Smooth muscle cell (in vitro differentiated cells): ENCODE results near the gene LIPI. TPM values are rescaled to one million over a fixed set of nuclear protein-coding genes. Genes with fewer than 3 reads are reported as not detected.

ENCODE experiments used
- DNase-seq: peaks from one replicate; lab custom pipeline; 2025; ENCODE audit not compliant: unreplicated experiment; lab: John Stamatoyannopoulos, UW
- H2AFZ ChIP-seq: fragments of 200-600 bp; sonication (generic); 2 replicates; pipeline ENCODE4 v1.6.0; 2016; ENCODE audit warnings: antibody characterized with exemption, low read depth, mild to moderate bottlenecking
- H3F3A ChIP-seq: fragments of 200-600 bp; sonication (generic); 2 replicates; pipeline ENCODE4 v1.6.0; 2017; ENCODE audit warnings: antibody characterized with exemption, low read depth
- H3K27ac ChIP-seq: fragments of 200-600 bp; sonication (generic); 2 replicates; pipeline ENCODE4 v1.5.1; 2016; ENCODE audit warnings: low read depth, mild to moderate bottlenecking
- H3K27me3 ChIP-seq: fragments of 200-600 bp; sonication (generic); 2 replicates; pipeline ENCODE4 v1.6.1; 2016; ENCODE audit warnings: low read depth, mild to moderate bottlenecking
- H3K36me3 ChIP-seq: fragments of 200-600 bp; sonication (generic); 2 replicates; pipeline ENCODE4 v1.5.1; 2016; ENCODE audit warnings: low read depth
- H3K4me1 ChIP-seq: fragments of 200-600 bp; sonication (generic); 2 replicates; pipeline ENCODE4 v1.5.1; 2016; ENCODE audit warnings: low read depth
- H3K4me2 ChIP-seq: fragments of 200-600 bp; sonication (generic); 2 replicates; pipeline ENCODE4 v1.6.0; 2016; ENCODE audit warnings: mild to moderate bottlenecking
- H3K4me3 ChIP-seq: fragments of 200-600 bp; sonication (generic); 2 replicates; pipeline ENCODE4 v1.5.1; 2016; ENCODE audit warnings: mild to moderate bottlenecking
- H3K79me2 ChIP-seq: fragments of 200-600 bp; sonication (generic); 2 replicates; pipeline ENCODE4 v1.6.0; 2016; ENCODE audit warnings: low read depth, mild to moderate bottlenecking
- H3K9ac ChIP-seq: fragments of 200-600 bp; sonication (generic); 2 replicates; pipeline ENCODE4 v1.6.0; 2016; ENCODE audit warnings: low read depth
- H3K9me3 ChIP-seq: fragments of 200-600 bp; sonication (generic); replicated peaks from 2 replicates; pipeline ENCODE4 v1.5.1; 2016; ENCODE audit warnings: low read depth
- H4K20me1 ChIP-seq: fragments of 200-600 bp; sonication (generic); 2 replicates; pipeline ENCODE4 v1.6.0; 2016; ENCODE audit warnings: low read depth
- CTCF ChIP-seq: fragments of 200-600 bp; sonication (generic); IDR thresholded peaks from 2 replicates; pipeline ENCODE4 v1.5.1; 2017; ENCODE audit warnings: borderline replicate concordance, mild to moderate bottlenecking, antibody characterized with exemption; ENCODE audit not compliant: insufficient read depth, poor library complexity, severe bottlenecking
- WGBS: methylation state at CpG from one replicate; pipeline ENCODE4 v1.1.7; 2016; ENCODE audit warnings: low lambda C conversion rate; 5-methylcytosine and 5-hydroxymethylcytosine counted together
- polyA plus RNA-seq: library from polyadenylated mRNA; unstranded; fragments of >200 nt; fragmentation: Nextera tagmentation; extraction: Ambion mirVana; gene quantifications from 2 replicates; pipeline ENCODE4 v1.2.1, GENCODE V29; 2016
- total RNA-seq: library from RNA; depleted of rRNA; stranded (reverse); fragments of >200 nt; gene quantifications from 2 replicates; pipeline ENCODE4 v1.2.3, GENCODE V29; 2014

LIPI gene
- total and polyA plus RNA-seq, 2 experiments from 2014 or later: not detected

GRCh38 chr21:14078746-14079375, 131.9 kb downstream of the LIPI start:
- Histone ChIP-seq H3K79me2 (no peaks in the 10 kb centered on the region), H3K9me3 (no peaks in the 10 kb centered on the region), H3K9ac (no peak overlapping the region), H3K27ac (no peak overlapping the region), H3F3A (no peaks in the 10 kb centered on the region), H3K4me3 (no peak overlapping the region), H2AFZ (no peak overlapping the region), H3K4me2 (no peak overlapping the region), H4K20me1 (no peaks in the 10 kb centered on the region), H3K36me3 (no peaks in the 10 kb centered on the region), H3K4me1 (no peaks in the 10 kb centered on the region), H3K27me3 (no peaks in the 10 kb centered on the region)
- no peak for TF ChIP-seq CTCF
- 97% methylated on average over 40 of the region's 40 CpGs for WGBS
- DNase-seq: no peak

- Histone ChIP-seq H2AFZ (no peak overlapping the region), H3K36me3 (no peaks in the 10 kb centered on the region), H3K4me2 (no peak overlapping the region), H3K27ac (no peak overlapping the region), H3K79me2 (no peaks in the 10 kb centered on the region), H4K20me1 (no peaks in the 10 kb centered on the region), H3K9me3 (no peaks in the 10 kb centered on the region), H3F3A (no peaks in the 10 kb centered on the region), H3K27me3 (no peaks in the 10 kb centered on the region), H3K4me3 (no peak overlapping the region), H3K4me1 (no peaks in the 10 kb centered on the region), H3K9ac (no peak overlapping the region)
- 94% methylated on average over 32 of the region's 32 CpGs for WGBS
- DNase-seq: no peak
- no peak for TF ChIP-seq CTCF
Observed at GRCh38 chr21:14076143-14076806, 134.5 kb downstream of the LIPI start.

DNA sequence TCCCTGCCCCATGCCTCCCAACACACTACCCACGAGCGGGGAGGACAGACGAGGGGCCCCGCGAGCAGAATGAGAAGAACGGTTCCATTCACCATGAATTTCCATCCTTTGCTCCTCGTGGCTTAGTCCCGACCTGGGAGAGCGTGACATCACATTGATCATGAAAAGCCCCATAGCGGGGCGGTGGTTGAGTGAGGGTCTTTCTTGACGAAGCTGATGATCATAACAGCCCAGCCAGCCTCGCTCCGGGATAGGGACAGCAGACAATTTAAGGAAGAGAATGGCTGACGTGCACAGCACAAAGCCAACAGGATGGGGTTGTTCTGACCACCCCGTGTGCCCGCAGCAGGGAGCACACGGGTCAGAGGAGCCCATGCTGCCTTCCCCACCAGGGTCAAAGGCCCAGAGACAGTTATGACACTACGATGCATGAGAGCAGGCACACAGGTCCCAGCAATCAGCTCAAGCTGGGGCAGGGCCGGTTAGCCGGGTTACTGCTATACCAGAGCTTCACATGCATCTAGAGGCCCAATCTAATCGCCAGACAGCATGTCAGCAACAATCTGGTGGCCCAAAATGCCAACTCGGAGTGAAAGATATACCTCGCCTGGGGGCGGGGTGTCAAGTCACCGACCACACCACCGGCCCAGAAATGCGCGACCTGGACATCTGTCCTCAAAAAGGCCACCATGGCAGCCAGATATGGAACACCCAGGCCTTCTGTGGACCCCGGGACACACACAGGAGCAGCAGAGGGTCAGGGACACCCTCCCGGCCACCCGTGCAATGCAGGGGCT, 135.2 kb downstream of the LIPI start:
- WGBS: 99% methylated on average over 32 of the region's 32 CpGs
- Histone ChIP-seq H3K27ac (no peak overlapping the region), H3K27me3 (no peaks in the 10 kb centered on the region), H3F3A (no peaks in the 10 kb centered on the region), H3K79me2 (no peaks in the 10 kb centered on the region), H3K4me2 (no peak overlapping the region), H3K9ac (no peak overlapping the region), H3K4me3 (no peak overlapping the region), H4K20me1 (no peaks in the 10 kb centered on the region), H3K4me1 (no peaks in the 10 kb centered on the region), H2AFZ (no peak overlapping the region), H3K36me3 (no peaks in the 10 kb centered on the region), H3K9me3 (no peaks in the 10 kb centered on the region)
- TF ChIP-seq CTCF: no peak
- no peak for DNase-seq
